GM18508 (cell line): ENCODE data around the gene BPGM.

ENCODE experiments used
- ATAC-seq: cut with Tn5 transposase; IDR thresholded peaks from one replicate; pipeline ENCODE4 v1.9.1; 2021; ENCODE audit warnings: moderate number of reproducible peaks; ENCODE audit not compliant: insufficient read depth, unreplicated experiment

Gene BPGM

GRCh38 chr7:134694299-134694698, 47.6 kb downstream of the BPGM start:
- no peak for ATAC-seq

- no peak for ATAC-seq
Observed at GRCh38 chr7:134694767-134695166, 48.1 kb downstream of the BPGM start.

- no peak for ATAC-seq
Observed at GRCh38 chr7:134695321-134695860, 48.7 kb downstream of the BPGM start.

- ATAC-seq = no peak
Observed at GRCh38 chr7:134696261-134696660, 49.6 kb downstream of the BPGM start.

- ATAC-seq = no peak
Observed at GRCh38 chr7:134697205-134697886, 50.7 kb downstream of the BPGM start.

- ATAC-seq = no peak
Observed at GRCh38 chr7:134698481-134698880, 51.8 kb downstream of the BPGM start.

GRCh38 chr7:134699021-134699818, 52.6 kb downstream of the BPGM start:
- no peak for ATAC-seq

- no peak for ATAC-seq
Observed at GRCh38 chr7:134699899-134700298, 53.2 kb downstream of the BPGM start.

GRCh38 chr7:134701272-134701671, 54.6 kb downstream of the BPGM start:
- ATAC-seq = no peak

- no peak for ATAC-seq
Observed at GRCh38 chr7:134702366-134703240, 56.0 kb downstream of the BPGM start.

GRCh38 chr7:134703241-134703594, 56.6 kb downstream of the BPGM start:
- no peak for ATAC-seq

GRCh38 chr7:134703782-134704181, 57.1 kb downstream of the BPGM start:
- ATAC-seq = no peak

- ATAC-seq = no peak
Observed at GRCh38 chr7:134704827-134705226, 58.2 kb downstream of the BPGM start.

GRCh38 chr7:134705716-134706115, 59.1 kb downstream of the BPGM start:
- no peak for ATAC-seq

- no peak for ATAC-seq
Observed at GRCh38 chr7:134706468-134706867, 59.8 kb downstream of the BPGM start.

GRCh38 chr7:134707663-134708378, 61.2 kb downstream of the BPGM start:
- ATAC-seq = no peak

- no peak for ATAC-seq
Observed at GRCh38 chr7:134708692-134709091, 62.0 kb downstream of the BPGM start.

- ATAC-seq = no peak
Observed at GRCh38 chr7:134709197-134709596, 62.5 kb downstream of the BPGM start.

GRCh38 chr7:134710511-134710853, 63.8 kb downstream of the BPGM start:
- no peak for ATAC-seq
